ENCODE results near the gene GNG7. TPM values are rescaled to one million over a fixed set of nuclear protein-coding genes. Genes with fewer than 3 reads are reported as not detected.

GNG7 gene
- total and polyA plus RNA-seq, 3 donors from 2014 or later, result 16.9 to 38.7 (median 25.3) TPM

- Histone ChIP-seq H3K4me1 (peaks cover 3% of the 10 kb centered on the region), H3K4me3 (no peak overlapping the region), H3K36me3 (ENCODE audit: low read depth, missing control alignments) (no peaks in the 10 kb centered on the region), H3K9me3 (no peaks in the 10 kb centered on the region), H3K27ac (no peak overlapping the region), H3K27me3 (no peaks in the 10 kb centered on the region)
- 49% methylated on average over 4 of the region's 4 CpGs for WGBS, 2 donors
- no peak for TF ChIP-seq POLR2A (IDR thresholded peaks at IDR 0.05)
- TF ChIP-seq CTCF (IDR thresholded peaks at IDR 0.05), result no peak
- intact Hi-C loops (cut with DNase I; ENCODE audit: low total_unique reads), result no loop called here
- DNase-seq, result no peak
Observed at GRCh38 chr19:2744113-2744512, 41.6 kb upstream of the GNG7 start.

GRCh38 chr19:2743099-2743498 lies 40.6 kb upstream of the GNG7 start:
- Histone ChIP-seq H3K36me3 (ENCODE audit: low read depth, missing control alignments) (no peaks in the 10 kb centered on the region), H3K27me3 (no peaks in the 10 kb centered on the region), H3K9me3 (no peaks in the 10 kb centered on the region), H3K4me3 (no peak overlapping the region), H3K4me1 (peaks cover 7% of the 10 kb centered on the region), H3K27ac (no peak overlapping the region)
- intact Hi-C loops (cut with DNase I; ENCODE audit: low total_unique reads), result no loop called here
- TF ChIP-seq CTCF (IDR thresholded peaks at IDR 0.05) (no peak), POLR2A (IDR thresholded peaks at IDR 0.05) (no peak)
- DNase-seq, result no peak
- 77 to 79% methylated on average over 8 of the region's 8 CpGs for WGBS, 2 donors

- Histone ChIP-seq H3K36me3 (ENCODE audit: low read depth, missing control alignments) (no peaks in the 10 kb centered on the region), H3K27ac (no peak overlapping the region), H3K9me3 (no peaks in the 10 kb centered on the region), H3K4me3 (peak overlapping the region; percentile 91 to 92), H3K27me3 (no peaks in the 10 kb centered on the region), H3K4me1 (peaks cover 7% of the 10 kb centered on the region)
- intact Hi-C loops (cut with DNase I; ENCODE audit: low total_unique reads), result no loop called here
- 32 to 33% methylated on average over 13 of the region's 13 CpGs for WGBS, 2 donors
- DNase-seq, result no peak
- TF ChIP-seq CTCF (IDR thresholded peaks at IDR 0.05), result no peak
- no peak for TF ChIP-seq POLR2A (IDR thresholded peaks at IDR 0.05)
Observed at GRCh38 chr19:2740314-2740656, 37.8 kb upstream of the GNG7 start.

- H3K4me3 ChIP-seq, result peak within 1 kb of the TSS; percentile 91 to 92
- intact Hi-C loops (cut with DNase I; ENCODE audit: low total_unique reads), result no loop called here
- H3K36me3 ChIP-seq (ENCODE audit: low read depth, missing control alignments), result no peaks in the 10 kb centered on the region
- TF ChIP-seq CTCF (IDR thresholded peaks at IDR 0.05), result peak in 1 of 3 experiments; percentile 41
- TF ChIP-seq POLR2A (IDR thresholded peaks at IDR 0.05), result no peak
- H3K9me3 ChIP-seq, result no peaks in the 10 kb centered on the region
- WGBS, 2 donors, result 0 to 4% methylated on average over 9 to 63 of the region's 64 CpGs
- H3K4me1 ChIP-seq, result peaks cover 7% of the 10 kb centered on the region
- H3K27me3 ChIP-seq, result no peaks in the 10 kb centered on the region
- H3K27ac ChIP-seq, result peak within 1 kb of the TSS; percentile 37 to 69
- peak; percentile 99 for DNase-seq
Observed at GRCh38 chr19:2739602-2740313, 37.3 kb upstream of the GNG7 start, which contains the start of gene SLC39A3. Gene SLC39A3 (minus strand): TSS chr19:2740017. CDS start chr19:2737257, 2,760 bp downstream.

All from testis (tissue), 3 donors.